Measurements from ENCODE around the gene SUPT20H. TPM values are rescaled to one million over a fixed set of nuclear protein-coding genes. Genes with fewer than 3 reads are reported as not detected.

The SUPT20H gene
- total RNA-seq, 4 donors from 2014 or later: 28.4 to 67.6 (median 45.3) TPM

GRCh38 chr13:37070956-37071355 lies 11.5 kb upstream of the SUPT20H start:
- H3K4me1 ChIP-seq: no peaks in the 10 kb centered on the region
- DNase-seq: no peak
- H3K36me3 ChIP-seq: no peaks in the 10 kb centered on the region
- intact Hi-C loops (cut with DNase I; ENCODE audit: low total_unique reads): loop anchor here (10.0 kb wide), 1 partner anchor 534 kb away; no protein-coding TSS in a partner anchor
- H3K4me3 ChIP-seq: no peak overlapping the region
- WGBS, 2 donors (ENCODE audit: low coverage in 1 of 2): 96% methylated on average over 7 of the region's 7 CpGs; no CpG with 5 or more reads in 1 of the 2 donors
- in situ Hi-C loops (cut with MboI; ENCODE audit: low pct_ligation_motif_present in 1 of 4, low pct_unique_long_range_greater_than_20kb in 1 of 4, low sequenced_read_pairs in 3 of 4): loop anchor here in 1 of 4 donors (25.0 kb wide), 1 partner anchor 1291 kb away; no protein-coding TSS in a partner anchor
- TF ChIP-seq, protein P1, sequence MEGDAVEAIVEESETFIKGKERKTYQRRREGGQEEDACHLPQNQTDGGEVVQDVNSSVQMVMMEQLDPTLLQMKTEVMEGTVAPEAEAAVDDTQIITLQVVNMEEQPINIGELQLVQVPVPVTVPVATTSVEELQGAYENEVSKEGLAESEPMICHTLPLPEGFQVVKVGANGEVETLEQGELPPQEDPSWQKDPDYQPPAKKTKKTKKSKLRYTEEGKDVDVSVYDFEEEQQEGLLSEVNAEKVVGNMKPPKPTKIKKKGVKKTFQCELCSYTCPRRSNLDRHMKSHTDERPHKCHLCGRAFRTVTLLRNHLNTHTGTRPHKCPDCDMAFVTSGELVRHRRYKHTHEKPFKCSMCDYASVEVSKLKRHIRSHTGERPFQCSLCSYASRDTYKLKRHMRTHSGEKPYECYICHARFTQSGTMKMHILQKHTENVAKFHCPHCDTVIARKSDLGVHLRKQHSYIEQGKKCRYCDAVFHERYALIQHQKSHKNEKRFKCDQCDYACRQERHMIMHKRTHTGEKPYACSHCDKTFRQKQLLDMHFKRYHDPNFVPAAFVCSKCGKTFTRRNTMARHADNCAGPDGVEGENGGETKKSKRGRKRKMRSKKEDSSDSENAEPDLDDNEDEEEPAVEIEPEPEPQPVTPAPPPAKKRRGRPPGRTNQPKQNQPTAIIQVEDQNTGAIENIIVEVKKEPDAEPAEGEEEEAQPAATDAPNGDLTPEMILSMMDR (IDR thresholded peaks at IDR 0.05): no peak
- TF ChIP-seq EP300 (IDR thresholded peaks at IDR 0.05; ENCODE audit: low read depth) (no peak), POLR2A (IDR thresholded peaks at IDR 0.05) (no peak), POLR2AphosphoS5 (IDR thresholded peaks at IDR 0.05) (no peak)
- no peak overlapping the region for H3K27ac ChIP-seq
- no peaks in the 10 kb centered on the region for H3K9me3 ChIP-seq
- no peaks in the 10 kb centered on the region for H3K27me3 ChIP-seq

- H3K4me3 ChIP-seq: no peak overlapping the region
- H3K4me1 ChIP-seq: no peaks in the 10 kb centered on the region
- no peaks in the 10 kb centered on the region for H3K9me3 ChIP-seq
- DNase-seq: no peak
- no peaks in the 10 kb centered on the region for H3K36me3 ChIP-seq
- no peak overlapping the region for H3K27ac ChIP-seq
- intact Hi-C loops (cut with DNase I; ENCODE audit: low total_unique reads): loop anchor here (10.0 kb wide), 1 partner anchor 535 kb away; no protein-coding TSS in a partner anchor
- TF ChIP-seq POLR2A (IDR thresholded peaks at IDR 0.05): no peak
- no peak for TF ChIP-seq EP300 (IDR thresholded peaks at IDR 0.05; ENCODE audit: low read depth)
- TF ChIP-seq POLR2AphosphoS5 (IDR thresholded peaks at IDR 0.05): no peak
- TF ChIP-seq, protein P1 (IDR thresholded peaks at IDR 0.05): no peak
- WGBS, 2 donors (ENCODE audit: low coverage in 1 of 2): 80% methylated on average over 8 of the region's 9 CpGs; no CpG with 5 or more reads in 1 of the 2 donors
- in situ Hi-C loops (cut with MboI; ENCODE audit: low pct_ligation_motif_present in 1 of 4, low pct_unique_long_range_greater_than_20kb in 1 of 4, low sequenced_read_pairs in 3 of 4): loop anchor here in 1 of 4 donors (25.0 kb wide), 1 partner anchor 1292 kb away; no protein-coding TSS in a partner anchor
- H3K27me3 ChIP-seq: no peaks in the 10 kb centered on the region
Measured at GRCh38 chr13:37070145-37070695, 10.7 kb upstream of the SUPT20H start.

GRCh38 chr13:37069597-37070103 lies 10.2 kb upstream of the SUPT20H start:
- in situ Hi-C loops (cut with MboI; ENCODE audit: low pct_ligation_motif_present in 1 of 4, low pct_unique_long_range_greater_than_20kb in 1 of 4, low sequenced_read_pairs in 3 of 4): loop anchor here in 1 of 4 donors (25.0 kb wide), 1 partner anchor 1293 kb away; no protein-coding TSS in a partner anchor
- intact Hi-C loops (cut with DNase I; ENCODE audit: low total_unique reads): loop anchor here (10.0 kb wide), 1 partner anchor 535 kb away; no protein-coding TSS in a partner anchor
- H3K9me3 ChIP-seq: no peaks in the 10 kb centered on the region
- H3K27ac ChIP-seq: no peak overlapping the region
- TF ChIP-seq POLR2AphosphoS5 (IDR thresholded peaks at IDR 0.05): no peak
- TF ChIP-seq, protein P1 (IDR thresholded peaks at IDR 0.05): no peak
- TF ChIP-seq POLR2A (IDR thresholded peaks at IDR 0.05): no peak
- TF ChIP-seq EP300 (IDR thresholded peaks at IDR 0.05; ENCODE audit: low read depth): no peak
- no peak for DNase-seq
- no peaks in the 10 kb centered on the region for H3K36me3 ChIP-seq
- no peaks in the 10 kb centered on the region for H3K27me3 ChIP-seq
- WGBS, 2 donors (ENCODE audit: low coverage in 1 of 2): 76% methylated on average over 18 of the region's 22 CpGs; no CpG with 5 or more reads in 1 of the 2 donors
- no peak overlapping the region for H3K4me3 ChIP-seq
- no peaks in the 10 kb centered on the region for H3K4me1 ChIP-seq

DNA sequence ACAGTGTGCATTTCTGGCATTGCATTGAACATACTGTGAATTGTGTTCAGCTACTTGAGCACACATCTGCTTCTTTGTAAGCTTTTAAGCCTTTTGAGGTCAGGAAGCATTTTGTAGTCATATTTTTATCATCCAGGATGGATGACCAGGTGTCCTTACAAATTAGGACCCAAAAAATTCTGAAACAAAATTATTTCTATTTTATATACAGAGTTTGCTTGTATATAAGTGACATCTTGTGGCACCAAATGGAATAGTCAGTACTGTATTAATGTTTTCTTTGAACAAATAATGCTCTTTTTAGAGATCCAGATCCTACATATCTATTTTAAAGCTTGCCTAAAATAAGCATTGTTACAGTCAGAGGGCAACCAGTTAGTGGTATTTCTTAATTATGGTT lies 9.5 kb upstream of the SUPT20H start:
- DNase-seq: no peak
- H3K4me3 ChIP-seq: no peak overlapping the region
- no peaks in the 10 kb centered on the region for H3K9me3 ChIP-seq
- peaks cover 6% of the 10 kb centered on the region for H3K27me3 ChIP-seq
- in situ Hi-C loops (cut with MboI; ENCODE audit: low pct_ligation_motif_present in 1 of 4, low pct_unique_long_range_greater_than_20kb in 1 of 4, low sequenced_read_pairs in 3 of 4) (loop anchor here in 1 of 4 donors (25.0 kb wide), 1 partner anchor 1293 kb away; no protein-coding TSS in a partner anchor), intact Hi-C loops (cut with DNase I; ENCODE audit: low total_unique reads) (no loop called here)
- no peaks in the 10 kb centered on the region for H3K36me3 ChIP-seq
- no peak for TF ChIP-seq EP300 (IDR thresholded peaks at IDR 0.05; ENCODE audit: low read depth)
- TF ChIP-seq, protein P1 (IDR thresholded peaks at IDR 0.05): peak in 4 of 5 experiments; percentile 16 to 31 (median 22)
- no peak overlapping the region for H3K27ac ChIP-seq
- no peaks in the 10 kb centered on the region for H3K4me1 ChIP-seq
